Activated T-cell treated with anti-CD3 and anti-CD28 coated beads for 24 hours (primary cell): ENCODE measurements around the gene KCNC1.
A peak's percentile ranks its signal among the peaks of the same experiment; 100 is the strongest.

Experiments used
- DNase-seq: peaks from one replicate; pipeline ENCODE4 v3.0.0-alpha.2; 2020; ENCODE audit warnings: low read depth

Gene KCNC1

GRCh38 chr11:17716807-17717206, 17.8 kb upstream of the KCNC1 start:
- DNase-seq: no peak

GRCh38 chr11:17718015-17718414, 16.6 kb upstream of the KCNC1 start:
- DNase-seq: no peak

- DNase-seq: no peak
Measured at GRCh38 chr11:17718510-17718962, 16.0 kb upstream of the KCNC1 start.

- no peak for DNase-seq
Measured at GRCh38 chr11:17719028-17719937, 15.3 kb upstream of the KCNC1 start, which contains the start of gene MYOD1. MYOD1 (plus strand) TSS chr11:17719571; CDS start chr11:17719783, 212 bp downstream.

GRCh38 chr11:17719938-17720795, 14.4 kb upstream of the KCNC1 start:
- DNase-seq: no peak

- no peak for DNase-seq
Measured at GRCh38 chr11:17720796-17721171, 13.8 kb upstream of the KCNC1 start.

- no peak for DNase-seq
Measured at GRCh38 chr11:17721242-17721999, 13.2 kb upstream of the KCNC1 start.

- no peak for DNase-seq
Measured at GRCh38 chr11:17722000-17722643, 12.5 kb upstream of the KCNC1 start.

- DNase-seq: no peak
Measured at GRCh38 chr11:17724020-17724908, 10.3 kb upstream of the KCNC1 start.

- DNase-seq: no peak
Measured at GRCh38 chr11:17725174-17725573, 9.4 kb upstream of the KCNC1 start.

- DNase-seq: no peak
Measured at GRCh38 chr11:17730137-17730536, 4.4 kb upstream of the KCNC1 start.

GRCh38 chr11:17730608-17731462, 3.7 kb upstream of the KCNC1 start:
- DNase-seq: peak; percentile 57

GRCh38 chr11:17733261-17733660, 1.3 kb upstream of the KCNC1 start:
- DNase-seq: no peak

GRCh38 chr11:17734986-17735817, 621 bp downstream of the KCNC1 start:
- peak; percentile 7 for DNase-seq

GRCh38 chr11:17735818-17736578, 1.4 kb downstream of the KCNC1 start:
- DNase-seq: no peak

- DNase-seq: no peak
Measured at GRCh38 chr11:17736579-17736893, 2.0 kb downstream of the KCNC1 start.

- no peak for DNase-seq
Measured at GRCh38 chr11:17736930-17737817, 2.6 kb downstream of the KCNC1 start.
